ENCODE measurements around the gene ITGB4.

ITGB4 gene

DNA sequence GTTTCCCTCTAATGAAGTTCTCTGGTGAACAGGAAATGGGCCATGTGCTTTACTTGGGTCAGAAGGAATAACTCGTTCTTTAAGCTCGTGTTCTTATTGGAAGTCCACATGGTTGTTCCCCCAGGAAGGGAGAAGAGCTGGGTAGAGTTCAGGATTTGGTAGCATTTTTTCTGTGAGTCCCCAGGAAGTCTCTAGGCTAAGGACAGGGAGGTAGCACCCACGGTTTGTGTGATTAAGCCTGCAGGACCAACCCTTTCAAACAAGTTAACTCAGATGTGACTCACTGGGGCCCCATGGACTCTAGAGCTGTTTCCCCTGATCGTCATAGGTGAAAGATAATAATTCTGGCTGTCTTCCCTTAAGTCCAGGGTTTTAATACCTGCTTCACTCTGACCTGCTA lies 37.7 kb upstream of the ITGB4 start:
- no peaks in the 10 kb centered on the region for H3K27me3 ChIP-seq (replicated peaks; ENCODE audit: insufficient read depth, low read length)
- no peaks in the 10 kb centered on the region for H3K36me3 ChIP-seq (replicated peaks; ENCODE audit: insufficient read depth, low read length)
- H2AFZ ChIP-seq (ENCODE audit: low read length), result no peak overlapping the region
- DNase-seq, result no peak
- no peaks in the 10 kb centered on the region for H3K9me2 ChIP-seq (replicated peaks; ENCODE audit: insufficient read depth, low read length)
- no peaks in the 10 kb centered on the region for H3K9me3 ChIP-seq (replicated peaks; ENCODE audit: insufficient read depth, low read length)
- H3K9ac ChIP-seq (ENCODE audit: low read length), result no peak overlapping the region
- peaks cover 17% of the 10 kb centered on the region for H3F3A ChIP-seq (ENCODE audit: insufficient read depth, low read length)
- H3K4me3 ChIP-seq (ENCODE audit: low read length), result no peak overlapping the region
- no peak for TF ChIP-seq CTCF (IDR thresholded peaks at IDR 0.05; ENCODE audit: low read length)
- no peak for TF ChIP-seq EZH2phosphoT487 (IDR thresholded peaks at IDR 0.05; ENCODE audit: low read length)
- TF ChIP-seq EZH2 (optimal IDR thresholded peaks at IDR 0.05; ENCODE audit: low read depth, low read length), result no peak
- H3K79me2 ChIP-seq (ENCODE audit: low read length), result peaks cover 85% of the 10 kb centered on the region
- no peak overlapping the region for H3K27ac ChIP-seq (ENCODE audit: low read length)
- peaks cover 22% of the 10 kb centered on the region for H3K4me1 ChIP-seq (ENCODE audit: low read length)
- H4K20me1 ChIP-seq (ENCODE audit: insufficient read depth, low read length), result no peaks in the 10 kb centered on the region
- H3K4me2 ChIP-seq (ENCODE audit: low read depth, low read length), result no peak overlapping the region

DNA sequence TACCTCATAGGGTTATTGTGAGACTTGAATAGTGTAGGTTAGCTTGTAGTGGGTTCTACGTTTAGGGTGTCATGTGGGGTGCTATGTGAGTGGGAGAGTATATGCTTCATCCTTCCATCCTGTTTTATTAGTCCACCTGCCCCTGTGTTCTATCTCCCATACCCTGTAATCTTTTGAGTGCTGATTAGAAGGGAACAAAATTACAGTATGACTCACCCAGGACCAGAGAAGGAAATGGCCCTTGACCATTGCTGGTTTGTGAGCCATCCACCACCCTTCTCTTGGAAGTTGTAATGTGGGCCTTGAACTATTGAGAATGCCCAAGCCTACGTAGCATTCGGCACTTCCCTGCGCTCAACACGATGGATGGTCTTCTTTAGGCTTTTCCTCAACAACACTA lies 37.0 kb upstream of the ITGB4 start:
- H4K20me1 ChIP-seq (ENCODE audit: insufficient read depth, low read length), result no peaks in the 10 kb centered on the region

DNA sequence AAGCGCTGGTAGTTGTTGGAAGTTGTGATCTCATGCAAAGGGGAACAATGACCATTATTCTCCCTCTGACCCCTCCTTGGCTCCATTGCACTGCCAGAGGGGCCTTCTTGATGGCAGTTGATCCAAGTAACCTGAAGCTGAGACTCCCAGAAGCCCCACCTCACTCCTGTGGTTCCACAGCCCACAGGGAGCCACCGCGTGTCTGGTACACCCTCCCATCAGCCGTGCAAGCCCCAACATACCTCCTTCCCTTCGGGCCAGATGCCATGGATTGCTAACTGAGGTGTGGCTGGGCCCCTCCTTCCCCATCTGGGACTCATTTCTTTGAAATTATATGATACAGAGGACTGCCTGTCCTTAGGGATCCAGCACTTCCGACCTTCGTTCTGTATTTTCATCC lies 36.3 kb upstream of the ITGB4 start:
- Histone ChIP-seq H3F3A (ENCODE audit: insufficient read depth, low read length) (peaks cover 30% of the 10 kb centered on the region), H4K20me1 (ENCODE audit: insufficient read depth, low read length) (no peaks in the 10 kb centered on the region), H3K4me1 (ENCODE audit: low read length) (peaks cover 30% of the 10 kb centered on the region), H2AFZ (ENCODE audit: low read length) (no peak overlapping the region), H3K36me3 (replicated peaks; ENCODE audit: insufficient read depth, low read length) (no peaks in the 10 kb centered on the region), H3K27me3 (replicated peaks; ENCODE audit: insufficient read depth, low read length) (no peaks in the 10 kb centered on the region), H3K9me3 (replicated peaks; ENCODE audit: insufficient read depth, low read length) (no peaks in the 10 kb centered on the region), H3K9me2 (replicated peaks; ENCODE audit: insufficient read depth, low read length) (no peaks in the 10 kb centered on the region), H3K4me2 (ENCODE audit: low read depth, low read length) (no peak overlapping the region), H3K27ac (ENCODE audit: low read length) (no peak overlapping the region), H3K4me3 (ENCODE audit: low read length) (no peak overlapping the region), H3K79me2 (ENCODE audit: low read length) (peaks cover 78% of the 10 kb centered on the region), H3K9ac (ENCODE audit: low read length) (no peak overlapping the region)
- TF ChIP-seq CTCF (IDR thresholded peaks at IDR 0.05; ENCODE audit: low read length) (no peak), EZH2 (optimal IDR thresholded peaks at IDR 0.05; ENCODE audit: low read depth, low read length) (no peak), EZH2phosphoT487 (IDR thresholded peaks at IDR 0.05; ENCODE audit: low read length) (no peak)
- no peak for DNase-seq

More for the DNA sequence above, 37.0 kb upstream of the ITGB4 start:
- no peaks in the 10 kb centered on the region for H3K9me2 ChIP-seq (replicated peaks; ENCODE audit: insufficient read depth, low read length)
- no peak overlapping the region for H2AFZ ChIP-seq (ENCODE audit: low read length)
- H3K79me2 ChIP-seq (ENCODE audit: low read length), result peaks cover 85% of the 10 kb centered on the region
- H3K36me3 ChIP-seq (replicated peaks; ENCODE audit: insufficient read depth, low read length), result no peaks in the 10 kb centered on the region
- DNase-seq, result no peak
- H3K27ac ChIP-seq (ENCODE audit: low read length), result no peak overlapping the region
- peaks cover 24% of the 10 kb centered on the region for H3F3A ChIP-seq (ENCODE audit: insufficient read depth, low read length)
- no peak for TF ChIP-seq CTCF (IDR thresholded peaks at IDR 0.05; ENCODE audit: low read length)
- no peak for TF ChIP-seq EZH2 (optimal IDR thresholded peaks at IDR 0.05; ENCODE audit: low read depth, low read length)
- TF ChIP-seq EZH2phosphoT487 (IDR thresholded peaks at IDR 0.05; ENCODE audit: low read length), result no peak
- no peak overlapping the region for H3K4me3 ChIP-seq (ENCODE audit: low read length)
- no peaks in the 10 kb centered on the region for H3K27me3 ChIP-seq (replicated peaks; ENCODE audit: insufficient read depth, low read length)
- no peak overlapping the region for H3K4me2 ChIP-seq (ENCODE audit: low read depth, low read length)
- no peaks in the 10 kb centered on the region for H3K9me3 ChIP-seq (replicated peaks; ENCODE audit: insufficient read depth, low read length)
- peaks cover 29% of the 10 kb centered on the region for H3K4me1 ChIP-seq (ENCODE audit: low read length)
- H3K9ac ChIP-seq (ENCODE audit: low read length), result no peak overlapping the region
